Trophoblast cell (in vitro differentiated cells and primary cell): ENCODE measurements around the gene AKAP13.

Source experiments
- DNase-seq, 2 donors: peaks; one replicate each; pipeline ENCODE4 v3.0.0-alpha.2; 2016
- H2AFZ ChIP-seq: 2 replicates; pipeline ENCODE4 v1.6.1; 2013; ENCODE audit warnings: low read length, moderate library complexity, mild to moderate bottlenecking; ENCODE audit not compliant: insufficient read depth, poor library complexity
- H2AK5ac ChIP-seq: 2 replicates; pipeline ENCODE4 v1.6.1; 2013; ENCODE audit warnings: mild to moderate bottlenecking, low read length
- H2BK120ac ChIP-seq: 2 replicates; pipeline ENCODE4 v1.6.1; 2013; ENCODE audit warnings: low read length, mild to moderate bottlenecking, moderate library complexity; ENCODE audit not compliant: insufficient read depth, poor library complexity
- H2BK12ac ChIP-seq: 2 replicates; pipeline ENCODE4 v1.6.1; 2013; ENCODE audit warnings: mild to moderate bottlenecking, low read length, moderate library complexity
- H2BK5ac ChIP-seq: 2 replicates; pipeline ENCODE4 v1.6.1; 2013; ENCODE audit warnings: low read length, low read depth, moderate library complexity, mild to moderate bottlenecking; ENCODE audit not compliant: poor library complexity
- H3K14ac ChIP-seq: 2 replicates; pipeline ENCODE4 v1.6.1; 2013; ENCODE audit warnings: mild to moderate bottlenecking, low read length
- H3K18ac ChIP-seq: 2 replicates; pipeline ENCODE4 v1.6.1; 2013; ENCODE audit warnings: mild to moderate bottlenecking, low read length
- H3K23ac ChIP-seq: 2 replicates; pipeline ENCODE4 v1.6.1; 2013; ENCODE audit warnings: low read length
- H3K27ac ChIP-seq: 2 replicates; pipeline ENCODE4 v1.5.1; 2013; ENCODE audit warnings: low read depth, mild to moderate bottlenecking, inconsistent platforms, low read length, moderate library complexity
- H3K27me3 ChIP-seq: 2 replicates; pipeline ENCODE4 v1.6.1; 2013; ENCODE audit warnings: inconsistent platforms, mild to moderate bottlenecking, low read length, moderate library complexity; ENCODE audit not compliant: insufficient read depth
- H3K36me3 ChIP-seq, 2 experiments: 1 replicate in 1 of 2; 2 replicates in 1 of 2; pipeline ENCODE4 v1.6.1; 2013; ENCODE audit warnings: low read length in 2 of 2, mild to moderate bottlenecking in 2 of 2, moderate library complexity in 1 of 2; ENCODE audit not compliant: insufficient read depth in 2 of 2, control insufficient read depth in 1 of 2
- H3K4ac ChIP-seq: 2 replicates; pipeline ENCODE4 v1.6.1; 2013; ENCODE audit warnings: low read depth, mild to moderate bottlenecking, low read length, moderate library complexity
- H3K4me1 ChIP-seq, 2 experiments: 1 replicate in 1 of 2; 2 replicates in 1 of 2; pipeline ENCODE4 v1.6.1; 2013; ENCODE audit warnings: low read length in 2 of 2, mild to moderate bottlenecking in 2 of 2, moderate library complexity in 1 of 2; ENCODE audit not compliant: insufficient read depth in 2 of 2, control insufficient read depth in 1 of 2
- H3K4me2 ChIP-seq: 2 replicates; pipeline ENCODE4 v1.6.1; 2013; ENCODE audit warnings: inconsistent platforms, mild to moderate bottlenecking, low read length, moderate library complexity
- H3K4me3 ChIP-seq: 2 replicates; pipeline ENCODE4 v1.5.1; 2013; ENCODE audit warnings: mild to moderate bottlenecking, low read depth, low read length, inconsistent platforms
- H3K79me1 ChIP-seq: one replicate; pipeline ENCODE4 v1.6.1; 2013; ENCODE audit warnings: low read length
- H3K79me2 ChIP-seq: 2 replicates; pipeline ENCODE4 v1.6.1; 2013; ENCODE audit warnings: low read length, mild to moderate bottlenecking; ENCODE audit not compliant: control insufficient read depth, insufficient read depth, poor library complexity
- H3K9ac ChIP-seq: 2 replicates; pipeline ENCODE4 v1.6.1; 2013; ENCODE audit warnings: mild to moderate bottlenecking, low read length
- H3K9me3 ChIP-seq: 2 replicates; pipeline ENCODE4 v1.6.1; 2013; ENCODE audit warnings: low read depth, mild to moderate bottlenecking, control low read depth, inconsistent platforms, low read length; ENCODE audit not compliant: insufficient read depth
- H4K12ac ChIP-seq: 2 replicates; pipeline ENCODE4 v1.6.1; 2013; ENCODE audit warnings: low read depth, mild to moderate bottlenecking, low read length, moderate library complexity
- H4K8ac ChIP-seq: 2 replicates; pipeline ENCODE4 v1.6.1; 2013; ENCODE audit warnings: low read depth, mild to moderate bottlenecking, low read length, moderate library complexity
- H4K91ac ChIP-seq: one replicate; pipeline ENCODE4 v1.6.1; 2013; ENCODE audit warnings: low read depth, mild to moderate bottlenecking, low read length, moderate library complexity
- WGBS: extraction: QIAGEN DNeasy Blood & Tissue Kit; methylation state at CpG from one replicate; pipeline ENCODE4 v1.1.7; 2013; ENCODE audit warnings: missing lambda C conversion rate; ENCODE audit not compliant: insufficient read length, insufficient coverage; ENCODE audit errors: extremely low coverage; 5-methylcytosine and 5-hydroxymethylcytosine counted together

AKAP13 gene

GRCh38 chr15:85772668-85773067 lies 392.3 kb downstream of the AKAP13 start:
- no peak overlapping the region for H2AK5ac ChIP-seq

GRCh38 chr15:85773249-85773648 lies 392.8 kb downstream of the AKAP13 start:
- no peaks in the 10 kb centered on the region for H3K79me1 ChIP-seq
- H2BK12ac ChIP-seq, result no peak overlapping the region
- no peak overlapping the region for H2AK5ac ChIP-seq
- no peak overlapping the region for H3K9ac ChIP-seq
- no peak overlapping the region for H4K8ac ChIP-seq
- peaks cover 4 to 10% of the 10 kb centered on the region in 2 experiments for H3K4me1 ChIP-seq
- no peaks in the 10 kb centered on the region for H3K9me3 ChIP-seq
- H3K27ac ChIP-seq, result no peak overlapping the region
- no peak overlapping the region for H2AFZ ChIP-seq
- no peak for DNase-seq
- H3K36me3 ChIP-seq, result peaks cover 13 to 14% of the 10 kb centered on the region in 2 experiments
- no peak overlapping the region for H2BK120ac ChIP-seq
- H2BK5ac ChIP-seq, result no peak overlapping the region
- no peak overlapping the region for H4K91ac ChIP-seq
- peaks cover 6% of the 10 kb centered on the region for H3K79me2 ChIP-seq
- no peak overlapping the region for H3K4me2 ChIP-seq
- WGBS, result no CpG with 5 or more reads among the region's 12 CpGs
- H3K23ac ChIP-seq, result no peak overlapping the region
- no peak overlapping the region for H4K12ac ChIP-seq
- H3K4me3 ChIP-seq, result no peak overlapping the region
- no peaks in the 10 kb centered on the region for H3K27me3 ChIP-seq
- no peak overlapping the region for H3K14ac ChIP-seq
- H3K4ac ChIP-seq, result peak overlapping the region; percentile 24
- peak overlapping the region; percentile 33 for H3K18ac ChIP-seq

More at GRCh38 chr15:85772668-85773067, 392.3 kb downstream of the AKAP13 start:
- H3K4me1 ChIP-seq, result peaks cover 4 to 10% of the 10 kb centered on the region in 2 experiments
- no peak overlapping the region for H2AFZ ChIP-seq
- no peak overlapping the region for H2BK5ac ChIP-seq
- peaks cover 6% of the 10 kb centered on the region for H3K79me2 ChIP-seq
- no peak overlapping the region for H3K23ac ChIP-seq
- H3K9me3 ChIP-seq, result peaks cover 2% of the 10 kb centered on the region
- no peaks in the 10 kb centered on the region for H3K27me3 ChIP-seq
- no peak overlapping the region for H2BK120ac ChIP-seq
- H3K27ac ChIP-seq, result no peak overlapping the region
- no peak overlapping the region for H4K12ac ChIP-seq
- H3K4me3 ChIP-seq, result no peak overlapping the region
- H2BK12ac ChIP-seq, result no peak overlapping the region
- no CpG with 5 or more reads among the region's 9 CpGs for WGBS
- H3K4ac ChIP-seq, result peak overlapping the region; percentile 15
- no peak overlapping the region for H3K14ac ChIP-seq
- H3K4me2 ChIP-seq, result no peak overlapping the region
- H3K9ac ChIP-seq, result no peak overlapping the region
- H3K18ac ChIP-seq, result no peak overlapping the region
- H3K79me1 ChIP-seq, result no peaks in the 10 kb centered on the region
- H4K91ac ChIP-seq, result no peak overlapping the region
- DNase-seq, result no peak
- H4K8ac ChIP-seq, result no peak overlapping the region
- H3K36me3 ChIP-seq, result peaks cover 16 to 17% of the 10 kb centered on the region in 2 experiments

GRCh38 chr15:85773970-85774369 lies 393.6 kb downstream of the AKAP13 start:
- Histone ChIP-seq H2AFZ (no peak overlapping the region), H2BK12ac (no peak overlapping the region)

GRCh38 chr15:85777250-85778106 lies 397.1 kb downstream of the AKAP13 start:
- no peak overlapping the region for H4K8ac ChIP-seq
- H3K18ac ChIP-seq, result no peak overlapping the region
- H2BK5ac ChIP-seq, result no peak overlapping the region
- no peak overlapping the region for H3K4me3 ChIP-seq
- peaks cover 2% of the 10 kb centered on the region for H3K9me3 ChIP-seq
- no peak overlapping the region for H4K12ac ChIP-seq
- no peak overlapping the region for H3K4me2 ChIP-seq
- no peak overlapping the region for H2AK5ac ChIP-seq
- H3K27me3 ChIP-seq, result no peaks in the 10 kb centered on the region
- no peak for DNase-seq
- no peak overlapping the region for H2BK120ac ChIP-seq
- no CpG with 5 or more reads among the region's 18 CpGs for WGBS
- no peak overlapping the region for H3K4ac ChIP-seq
- H3K23ac ChIP-seq, result no peak overlapping the region
- peaks cover 0 to under 1% of the 10 kb centered on the region in 2 experiments for H3K36me3 ChIP-seq
- H3K14ac ChIP-seq, result no peak overlapping the region
- peaks cover 2 to 3% of the 10 kb centered on the region in 2 experiments for H3K4me1 ChIP-seq
- H2BK12ac ChIP-seq, result no peak overlapping the region
- peaks cover 3% of the 10 kb centered on the region for H3K79me2 ChIP-seq
- H2AFZ ChIP-seq, result no peak overlapping the region
- no peak overlapping the region for H3K9ac ChIP-seq
- no peak overlapping the region for H4K91ac ChIP-seq
- no peaks in the 10 kb centered on the region for H3K79me1 ChIP-seq
- H3K27ac ChIP-seq, result no peak overlapping the region

More at GRCh38 chr15:85773970-85774369, 393.6 kb downstream of the AKAP13 start:
- Histone ChIP-seq H3K9me3 (peaks cover 2% of the 10 kb centered on the region), H4K91ac (no peak overlapping the region), H3K14ac (no peak overlapping the region), H2BK5ac (no peak overlapping the region), H3K79me2 (peaks cover 6% of the 10 kb centered on the region), H4K12ac (no peak overlapping the region), H3K9ac (no peak overlapping the region), H4K8ac (no peak overlapping the region), H3K4me2 (no peak overlapping the region), H3K4me3 (no peak overlapping the region), H3K27me3 (no peaks in the 10 kb centered on the region), H2AK5ac (no peak overlapping the region), H3K36me3 (peaks cover 6% of the 10 kb centered on the region in 2 experiments), H3K23ac (no peak overlapping the region), H3K79me1 (no peaks in the 10 kb centered on the region), H2BK120ac (no peak overlapping the region), H3K4me1 (peaks cover 4 to 10% of the 10 kb centered on the region in 2 experiments), H3K27ac (no peak overlapping the region), H3K18ac (no peak overlapping the region), H3K4ac (no peak overlapping the region)
- WGBS, result no CpG with 5 or more reads among the region's 10 CpGs
- no peak for DNase-seq
